Mucosa of rectum (tissue), 2 donors: ENCODE data around the gene PPP1R37.

ENCODE experiments used
- H3K27ac ChIP-seq, 2 donors: one replicate each; pipeline ENCODE4 v1.7.0; 2013; ENCODE audit warnings: inconsistent platforms in 2 of 2, low read depth in 2 of 2, low read length in 2 of 2
- H3K27me3 ChIP-seq, 2 donors: one replicate each; pipeline ENCODE4 v1.7.0; 2013; ENCODE audit warnings: low read length in 2 of 2; ENCODE audit not compliant: control insufficient read depth in 2 of 2, insufficient read depth in 2 of 2
- H3K36me3 ChIP-seq, 2 donors: one replicate each; pipeline ENCODE4 v1.7.0; 2013; ENCODE audit warnings: low read length in 2 of 2; ENCODE audit not compliant: control insufficient read depth in 2 of 2, insufficient read depth in 2 of 2
- H3K4me1 ChIP-seq, 2 donors: one replicate each; pipeline ENCODE4 v1.7.0; 2013; ENCODE audit warnings: low read length in 2 of 2, mild to moderate bottlenecking in 1 of 2; ENCODE audit not compliant: control insufficient read depth in 2 of 2, insufficient read depth in 2 of 2
- H3K4me3 ChIP-seq, 2 donors: one replicate each; pipeline ENCODE4 v1.7.0; 2013; ENCODE audit warnings: low read length in 2 of 2
- H3K9ac ChIP-seq, 2 donors: one replicate each; pipeline ENCODE4 v1.7.0; 2013; ENCODE audit warnings: low read length in 2 of 2, low read depth in 1 of 2, mild to moderate bottlenecking in 1 of 2
- H3K9me3 ChIP-seq, 2 donors: one replicate each; pipeline ENCODE4 v1.7.0; 2013; ENCODE audit warnings: low read length in 2 of 2; ENCODE audit not compliant: control insufficient read depth in 2 of 2
- donor health status: healthy.
- donor health status: Normal muscosa, but diverticular disease.

The PPP1R37 gene

DNA sequence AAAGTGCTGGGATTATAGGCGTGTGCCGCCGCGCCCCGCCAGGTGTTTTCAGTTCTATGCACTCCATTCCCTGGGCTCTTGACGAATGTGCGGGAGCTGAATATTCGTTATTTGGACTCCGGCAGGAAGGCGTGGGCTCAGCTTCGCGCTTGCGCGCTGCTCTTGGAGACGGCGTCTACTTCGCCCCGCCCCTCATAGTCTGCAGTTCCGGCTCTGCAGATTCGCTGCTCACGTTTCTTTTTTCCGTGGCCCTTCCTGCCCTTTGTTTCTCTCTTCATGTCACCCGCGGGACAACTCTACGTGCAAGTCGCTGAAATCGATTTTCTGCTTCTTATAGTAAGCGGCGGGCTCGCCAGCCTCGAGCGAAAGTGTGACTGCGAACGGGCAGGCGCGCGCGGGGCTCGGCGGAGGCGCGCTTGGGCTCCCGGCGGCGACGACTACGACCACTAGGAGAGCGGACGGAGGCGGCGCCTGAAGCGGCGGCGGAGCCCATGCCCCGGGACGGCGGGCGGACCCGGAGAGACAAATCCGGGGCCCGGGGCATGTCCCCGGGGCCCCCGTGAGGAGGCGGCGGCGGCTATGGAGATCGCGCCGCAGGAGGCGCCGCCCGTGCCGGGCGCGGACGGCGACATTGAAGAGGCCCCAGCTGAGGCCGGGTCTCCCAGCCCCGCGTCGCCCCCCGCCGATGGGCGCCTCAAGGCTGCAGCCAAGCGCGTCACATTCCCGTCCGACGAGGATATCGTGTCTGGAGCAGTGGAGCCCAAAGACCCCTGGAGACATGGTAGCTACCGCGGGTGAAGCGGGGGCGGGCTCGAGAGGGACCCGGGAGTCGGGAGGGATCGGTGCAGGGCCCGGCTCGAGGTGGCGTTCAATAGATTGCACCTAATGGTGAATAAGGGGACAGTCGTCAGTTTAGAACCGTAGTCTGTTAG is at the start of gene PPP1R37:
Gene PPP1R37, plus strand, starts transcription at position 433 of the 932 bp plus-strand sequence. Its CDS starts 147 bp downstream, at position 580.
- peaks cover 3 to 8% of the 10 kb centered on the region in 2 donors for H3K36me3 ChIP-seq
- no peaks in the 10 kb centered on the region for H3K9me3 ChIP-seq
- peak within 1 kb of the TSS; percentile 90 to 92 for H3K4me3 ChIP-seq
- peak within 1 kb of the TSS; percentile 86 to 90 for H3K9ac ChIP-seq
- peak within 1 kb of the TSS; percentile 91 to 95 for H3K27ac ChIP-seq
- no peaks in the 10 kb centered on the region for H3K27me3 ChIP-seq
- H3K4me1 ChIP-seq, result peaks cover 34 to 41% of the 10 kb centered on the region in 2 donors

DNA sequence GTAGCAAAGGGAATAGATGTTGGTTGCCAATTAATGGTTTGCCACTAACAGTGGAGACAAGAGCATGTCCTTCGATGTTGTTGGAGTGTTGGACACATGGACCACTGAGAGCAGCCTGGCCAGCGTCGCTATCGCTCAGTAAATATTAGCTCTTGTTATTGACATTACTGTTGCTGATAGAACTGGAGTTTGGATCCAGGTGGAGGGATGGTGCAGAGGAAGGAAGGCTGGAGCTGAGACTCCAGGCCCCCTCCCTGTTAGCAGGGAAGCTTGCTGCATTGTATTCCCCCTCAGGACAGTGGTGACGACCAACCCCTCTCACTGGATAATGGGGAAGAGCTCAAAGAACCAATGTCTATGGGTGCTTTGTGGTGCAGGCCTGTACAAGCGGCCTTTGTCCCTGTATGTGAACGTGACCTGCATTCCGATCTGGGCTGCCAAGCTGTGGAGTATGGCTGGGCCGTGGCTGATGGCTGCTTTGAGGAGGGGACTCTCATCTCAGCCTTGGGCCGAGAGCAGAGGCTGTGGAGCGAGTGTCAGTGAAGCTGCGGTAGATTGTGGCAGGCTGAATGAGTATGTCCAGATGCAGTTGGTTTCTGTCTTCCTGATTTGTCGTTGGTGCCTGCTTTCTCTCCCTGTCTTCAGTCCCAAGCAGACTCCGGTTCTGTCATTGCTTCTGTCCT is 47.2 kb upstream of the PPP1R37 start:
- H3K9me3 ChIP-seq, result no peaks in the 10 kb centered on the region
- H3K4me1 ChIP-seq, result peaks cover 10 to 16% of the 10 kb centered on the region in 2 donors
- H3K36me3 ChIP-seq, result peaks cover 20 to 54% of the 10 kb centered on the region in 2 donors
- H3K4me3 ChIP-seq, result no peak overlapping the region
- H3K27ac ChIP-seq, result peak overlapping the region; percentile 24 to 56
- peak overlapping the region in 1 of 2 donors; percentile 1 for H3K9ac ChIP-seq
- H3K27me3 ChIP-seq, result no peaks in the 10 kb centered on the region

- Histone ChIP-seq H3K27me3 (no peaks in the 10 kb centered on the region), H3K4me3 (no peak overlapping the region), H3K27ac (peak overlapping the region; percentile 24 to 56), H3K4me1 (peaks cover 15 to 16% of the 10 kb centered on the region in 2 donors), H3K9ac (peak overlapping the region in 1 of 2 donors; percentile 1), H3K9me3 (no peaks in the 10 kb centered on the region), H3K36me3 (peaks cover 17 to 51% of the 10 kb centered on the region in 2 donors)
Measured at GRCh38 chr19:45046355-45046754, 46.6 kb upstream of the PPP1R37 start.

- H3K4me3 ChIP-seq, result no peak overlapping the region
Measured at GRCh38 chr19:45047188-45047797, 45.7 kb upstream of the PPP1R37 start.

DNA sequence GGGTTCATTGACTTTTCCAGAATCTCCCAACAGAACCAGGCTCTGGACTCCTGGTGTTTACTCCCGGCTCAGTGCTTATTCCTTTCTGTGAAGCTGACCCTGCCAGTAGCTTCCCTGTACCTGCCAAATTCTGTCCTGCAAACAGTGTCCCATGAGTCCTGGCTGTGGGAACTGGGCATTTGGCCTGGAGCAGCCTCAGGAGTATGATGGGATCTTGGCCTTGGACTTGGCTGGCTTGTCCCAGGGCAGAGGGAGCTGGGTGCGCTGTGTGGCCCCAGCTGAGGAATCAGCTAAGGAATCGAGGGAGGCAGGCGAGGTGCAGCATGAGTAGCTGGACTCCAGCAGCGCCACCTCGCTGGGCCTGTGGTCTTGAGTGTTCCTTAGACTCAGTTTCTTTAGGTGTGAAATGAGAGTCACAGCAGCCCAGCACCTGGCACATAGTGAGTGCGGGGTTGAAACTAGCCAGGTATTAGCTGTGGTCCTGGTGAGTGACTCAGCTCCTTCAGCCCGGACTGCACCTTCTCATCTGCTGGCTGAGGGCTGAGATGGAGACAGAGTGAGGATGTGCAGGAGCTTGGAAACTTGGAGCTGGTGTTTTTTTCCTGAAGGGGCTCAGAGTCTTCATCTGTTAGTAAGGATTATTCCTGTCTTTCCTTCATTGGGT is 43.8 kb upstream of the PPP1R37 start:
- Histone ChIP-seq H3K27ac (no peak overlapping the region), H3K36me3 (peaks cover 14 to 46% of the 10 kb centered on the region in 2 donors), H3K4me3 (no peak overlapping the region), H3K9ac (no peak overlapping the region), H3K4me1 (peaks cover 19 to 29% of the 10 kb centered on the region in 2 donors), H3K9me3 (no peaks in the 10 kb centered on the region), H3K27me3 (no peaks in the 10 kb centered on the region)

More at GRCh38 chr19:45047188-45047797, 45.7 kb upstream of the PPP1R37 start:
- Histone ChIP-seq H3K27me3 (no peaks in the 10 kb centered on the region), H3K4me1 (peaks cover 13 to 24% of the 10 kb centered on the region in 2 donors), H3K36me3 (peaks cover 8 to 47% of the 10 kb centered on the region in 2 donors), H3K9me3 (no peaks in the 10 kb centered on the region), H3K27ac (peak overlapping the region in 1 of 2 donors; percentile 16), H3K9ac (no peak overlapping the region)

DNA sequence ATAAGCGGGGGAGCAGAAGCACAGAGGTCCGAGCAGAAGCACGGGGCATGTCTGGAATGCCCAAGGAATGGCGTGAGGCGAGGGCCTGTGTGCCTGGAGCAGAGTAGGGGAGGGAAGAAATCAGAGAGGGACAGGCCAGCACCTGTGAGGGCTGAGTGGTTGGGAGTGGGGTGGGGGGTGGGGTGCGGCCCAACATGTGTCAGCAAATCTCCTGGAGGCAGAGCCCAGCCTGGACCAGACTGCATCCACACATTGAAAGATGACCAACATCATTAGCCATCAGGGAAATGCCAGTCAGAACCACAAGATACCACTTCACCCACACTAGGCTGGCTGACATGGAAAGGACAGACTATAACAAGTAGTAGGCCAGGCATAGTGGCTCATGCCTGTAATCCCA is 42.9 kb upstream of the PPP1R37 start:
- no peak overlapping the region for H3K27ac ChIP-seq
- peaks cover 16 to 46% of the 10 kb centered on the region in 2 donors for H3K36me3 ChIP-seq
- peaks cover 19 to 29% of the 10 kb centered on the region in 2 donors for H3K4me1 ChIP-seq
- H3K4me3 ChIP-seq, result no peak overlapping the region
- no peaks in the 10 kb centered on the region for H3K9me3 ChIP-seq
- no peaks in the 10 kb centered on the region for H3K27me3 ChIP-seq
- no peak overlapping the region for H3K9ac ChIP-seq

DNA sequence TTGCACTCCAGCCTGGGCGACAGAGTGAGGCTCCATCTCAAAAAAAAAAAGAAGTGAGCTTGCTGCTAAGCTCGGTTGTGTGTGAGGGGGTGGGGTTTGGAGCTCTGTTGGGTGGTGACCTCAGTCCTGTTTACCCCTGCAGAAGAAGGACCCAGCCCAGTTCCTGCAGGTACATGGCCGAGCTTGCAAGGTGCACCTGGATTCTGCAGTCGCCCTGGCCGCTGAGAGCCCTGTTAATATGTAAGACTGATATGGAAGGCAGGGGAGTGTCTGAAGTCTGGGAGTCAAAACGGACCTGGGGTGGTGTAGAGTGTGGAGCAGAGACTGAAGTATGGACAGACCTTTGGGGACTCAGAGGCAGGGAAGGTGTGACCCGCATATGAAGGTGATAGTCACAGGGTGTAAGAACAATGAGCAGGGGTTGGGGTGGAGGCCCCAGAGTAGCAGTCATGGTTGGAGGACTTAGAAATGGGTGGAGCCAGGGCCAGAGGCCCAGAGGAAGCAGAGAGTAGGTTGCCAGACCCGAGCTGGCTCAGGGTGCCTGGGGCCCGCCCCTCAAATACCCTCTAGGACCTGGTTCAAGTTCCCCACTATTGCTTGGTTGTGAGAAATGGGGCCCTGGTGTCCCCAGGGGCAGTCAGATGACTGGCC is 40.9 kb upstream of the PPP1R37 start:
- H3K4me1 ChIP-seq, result peaks cover 10 to 19% of the 10 kb centered on the region in 2 donors
- peak overlapping the region; percentile 67 to 84 for H3K27ac ChIP-seq
- H3K9me3 ChIP-seq, result no peaks in the 10 kb centered on the region
- H3K9ac ChIP-seq, result peak overlapping the region; percentile 56 to 62
- no peaks in the 10 kb centered on the region for H3K27me3 ChIP-seq
- peak overlapping the region in 1 of 2 donors; percentile 31 for H3K4me3 ChIP-seq
- H3K36me3 ChIP-seq, result peaks cover 31 to 51% of the 10 kb centered on the region in 2 donors

GRCh38 chr19:45056831-45057230 is 36.1 kb upstream of the PPP1R37 start:
- Histone ChIP-seq H3K36me3 (peaks cover 66 to 89% of the 10 kb centered on the region in 2 donors), H3K4me1 (peaks cover 8 to 10% of the 10 kb centered on the region in 2 donors)

DNA sequence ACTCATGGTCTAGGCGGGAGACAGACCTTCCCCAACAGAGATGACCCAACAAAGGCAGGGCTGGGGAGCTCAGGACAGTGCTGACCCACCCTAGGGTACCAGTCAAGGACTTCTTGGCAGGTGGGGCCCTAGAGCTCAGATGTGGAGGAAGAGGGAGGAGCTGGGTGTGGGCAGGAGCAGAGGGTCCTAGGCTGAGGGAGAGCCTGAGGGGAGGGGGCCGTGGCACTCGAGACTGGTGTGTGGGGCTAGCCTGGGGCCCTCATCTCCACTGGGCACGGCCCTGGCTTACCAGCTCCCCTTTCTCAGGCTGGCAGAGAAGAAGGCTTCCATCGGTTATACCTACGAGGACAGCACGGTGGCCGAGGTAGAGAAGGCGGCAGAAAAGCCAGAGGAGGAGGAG is 35.5 kb upstream of the PPP1R37 start:
- H3K4me3 ChIP-seq, result no peak overlapping the region
- no peaks in the 10 kb centered on the region for H3K9me3 ChIP-seq
- H3K27me3 ChIP-seq, result no peaks in the 10 kb centered on the region
- peaks cover 70 to 86% of the 10 kb centered on the region in 2 donors for H3K36me3 ChIP-seq
- H3K9ac ChIP-seq, result no peak overlapping the region
- H3K4me1 ChIP-seq, result peaks cover 4 to 5% of the 10 kb centered on the region in 2 donors
- no peak overlapping the region for H3K27ac ChIP-seq

More at GRCh38 chr19:45056831-45057230, 36.1 kb upstream of the PPP1R37 start:
- Histone ChIP-seq H3K27me3 (no peaks in the 10 kb centered on the region), H3K4me3 (no peak overlapping the region), H3K27ac (no peak overlapping the region), H3K9ac (no peak overlapping the region), H3K9me3 (no peaks in the 10 kb centered on the region)
